HG02885 (cell line): ENCODE measurements around the gene PTCD2.

Experiments
- ATAC-seq: cut with Tn5 transposase; IDR thresholded peaks from one replicate; pipeline ENCODE4 v1.9.1; 2021; ENCODE audit warnings: mild to moderate bottlenecking; ENCODE audit not compliant: unreplicated experiment, poor library complexity

PTCD2 gene

GRCh38 chr5:72408127-72408526 is 88.0 kb downstream of the PTCD2 start:
- no peak for ATAC-seq

- no peak for ATAC-seq
These were observed 88.4 kb downstream of the PTCD2 start for GRCh38 chr5:72408603-72409002.

GRCh38 chr5:72410688-72411295 is 90.6 kb downstream of the PTCD2 start:
- no peak for ATAC-seq

- no peak for ATAC-seq
These were observed 92.3 kb downstream of the PTCD2 start for GRCh38 chr5:72412283-72413055.

GRCh38 chr5:72415616-72416325 is 95.6 kb downstream of the PTCD2 start:
- ATAC-seq, result no peak

- no peak for ATAC-seq
These were observed 97.3 kb downstream of the PTCD2 start for GRCh38 chr5:72417333-72418062.
